K562 (cell line): ENCODE data around the gene C4orf50.
"Not testable (repeated sequence)": the region's sequence is repeated elsewhere in the genome, so short reads cannot be mapped to it uniquely, and the experiment has no call there.

ENCODE experiments used
- CEBPB ChIP-seq: fragments of 450-650 bp; IDR thresholded peaks from 2 replicates; pipeline ENCODE4 v1.6.1; 2016; ENCODE audit warnings: missing genetic modification characterization, missing compliant biosample characterization
- KLF1 ChIP-seq: fragments of 450-650 bp; IDR thresholded peaks from 2 replicates; pipeline ENCODE4 v1.6.1; 2016; ENCODE audit warnings: missing genetic modification characterization, missing compliant biosample characterization
- LCOR ChIP-seq: sonication (generic); formaldehyde crosslinking; IDR thresholded peaks from 2 replicates; pipeline ENCODE4 v1.8.0; 2022; ENCODE audit warnings: mild to moderate bottlenecking, missing genetic modification reagents
- MAZ ChIP-seq, 2 experiments: fragments of 450-650 bp in 1 of 2; sonication (generic) in 1 of 2; formaldehyde crosslinking; IDR thresholded peaks in 1 of 2; conservative IDR thresholded peaks in 1 of 2; 2 replicates each; pipeline versions ENCODE4 v1.4.0 to v1.5.0; 2020; ENCODE audit warnings: mild to moderate bottlenecking in 1 of 2, missing genetic modification reagents in 1 of 2
- POLR2A ChIP-seq: fragments of 450-650 bp; conservative IDR thresholded peaks from 2 replicates; pipeline ENCODE4 v1.6.1; 2016
- POLR2AphosphoS5 ChIP-seq: IDR thresholded peaks from 2 replicates; pipeline ENCODE4 v1.6.1; 2011; ENCODE audit warnings: mild to moderate bottlenecking, low read depth, low read length, moderate library complexity; ENCODE audit not compliant: control insufficient read depth, insufficient read depth
- RB1 ChIP-seq: fragments of 450-650 bp; IDR thresholded peaks from 2 replicates; pipeline ENCODE4 v1.6.1; 2017; ENCODE audit warnings: low read depth, mild to moderate bottlenecking
- TBP ChIP-seq: optimal IDR thresholded peaks from 2 replicates; pipeline ENCODE3; 2011; ENCODE audit warnings: low read depth, low read length, improper control_type of control experiment
- TEAD4 ChIP-seq, 2 experiments: sonication (generic) in 1 of 2; formaldehyde crosslinking in 1 of 2; IDR thresholded peaks; 2 replicates each; pipeline versions ENCODE4 v1.6.1 to v1.8.0; 2012 to 2022; ENCODE audit warnings: borderline replicate concordance in 1 of 2, inconsistent platforms in 1 of 2, low read length in 1 of 2, mild to moderate bottlenecking in 1 of 2, missing genetic modification reagents in 1 of 2
- ZNF778 ChIP-seq: fragments of 450-650 bp; formaldehyde crosslinking; IDR thresholded peaks from 2 replicates; pipeline ENCODE4 v1.4.0; 2020; ENCODE audit warnings: mild to moderate bottlenecking, moderate library complexity
- TF ChIP-seq, protein P1 (sequence below): sonication (generic); formaldehyde crosslinking; IDR thresholded peaks from 2 replicates; pipeline ENCODE4 v1.8.0; 2023; ENCODE audit warnings: missing genetic modification reagents, mild to moderate bottlenecking, borderline replicate concordance
- TF ChIP-seq, protein P2 (sequence below): fragments of 150-350 bp; conservative IDR thresholded peaks from 2 replicates; pipeline ENCODE4 v1.6.1; 2014; ENCODE audit warnings: low read length
- TF ChIP-seq, protein P3 (sequence below): sonication (generic); formaldehyde crosslinking; IDR thresholded peaks from 2 replicates; pipeline ENCODE4 v1.5.0; 2020; ENCODE audit warnings: missing genetic modification reagents
- TF ChIP-seq, protein P4 (sequence below): sonication (generic); formaldehyde crosslinking; IDR thresholded peaks from 2 replicates; pipeline ENCODE4 v1.8.1; 2022; ENCODE audit warnings: missing genetic modification reagents

DNA sequence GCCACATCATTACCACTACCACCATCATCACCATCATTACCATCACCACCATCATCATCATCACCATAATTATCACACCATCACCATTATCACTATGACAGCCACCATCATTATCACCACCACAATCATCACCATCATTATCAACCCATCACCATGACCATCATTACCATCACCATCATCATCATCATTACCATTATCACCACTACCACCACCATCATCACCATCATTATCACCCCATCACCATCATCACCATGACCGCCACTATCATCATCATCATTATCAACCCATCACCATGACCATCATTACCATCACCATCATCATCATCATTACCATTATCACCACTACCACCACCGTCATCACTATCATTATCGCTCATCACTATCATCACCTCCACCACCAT is 161.9 kb downstream of the C4orf50 start:
- not testable (repeated sequence) for TF ChIP-seq ZNF778; RB1; TEAD4 (IDR thresholded peaks at IDR 0.05; ENCODE audit: low read length); TEAD4 (CRISPR knock-in tag; IDR thresholded peaks at IDR 0.05; ENCODE audit: borderline replicate concordance); TBP; KLF1 (tag); POLR2AphosphoS5; MAZ (CRISPR knock-in tag; conservative IDR thresholded peaks at IDR 0.05 in 1 of 2, IDR thresholded peaks at IDR 0.05 in 1 of 2); POLR2A; CEBPB (tag); LCOR (CRISPR knock-in tag)
- TF ChIP-seq, protein P1, sequence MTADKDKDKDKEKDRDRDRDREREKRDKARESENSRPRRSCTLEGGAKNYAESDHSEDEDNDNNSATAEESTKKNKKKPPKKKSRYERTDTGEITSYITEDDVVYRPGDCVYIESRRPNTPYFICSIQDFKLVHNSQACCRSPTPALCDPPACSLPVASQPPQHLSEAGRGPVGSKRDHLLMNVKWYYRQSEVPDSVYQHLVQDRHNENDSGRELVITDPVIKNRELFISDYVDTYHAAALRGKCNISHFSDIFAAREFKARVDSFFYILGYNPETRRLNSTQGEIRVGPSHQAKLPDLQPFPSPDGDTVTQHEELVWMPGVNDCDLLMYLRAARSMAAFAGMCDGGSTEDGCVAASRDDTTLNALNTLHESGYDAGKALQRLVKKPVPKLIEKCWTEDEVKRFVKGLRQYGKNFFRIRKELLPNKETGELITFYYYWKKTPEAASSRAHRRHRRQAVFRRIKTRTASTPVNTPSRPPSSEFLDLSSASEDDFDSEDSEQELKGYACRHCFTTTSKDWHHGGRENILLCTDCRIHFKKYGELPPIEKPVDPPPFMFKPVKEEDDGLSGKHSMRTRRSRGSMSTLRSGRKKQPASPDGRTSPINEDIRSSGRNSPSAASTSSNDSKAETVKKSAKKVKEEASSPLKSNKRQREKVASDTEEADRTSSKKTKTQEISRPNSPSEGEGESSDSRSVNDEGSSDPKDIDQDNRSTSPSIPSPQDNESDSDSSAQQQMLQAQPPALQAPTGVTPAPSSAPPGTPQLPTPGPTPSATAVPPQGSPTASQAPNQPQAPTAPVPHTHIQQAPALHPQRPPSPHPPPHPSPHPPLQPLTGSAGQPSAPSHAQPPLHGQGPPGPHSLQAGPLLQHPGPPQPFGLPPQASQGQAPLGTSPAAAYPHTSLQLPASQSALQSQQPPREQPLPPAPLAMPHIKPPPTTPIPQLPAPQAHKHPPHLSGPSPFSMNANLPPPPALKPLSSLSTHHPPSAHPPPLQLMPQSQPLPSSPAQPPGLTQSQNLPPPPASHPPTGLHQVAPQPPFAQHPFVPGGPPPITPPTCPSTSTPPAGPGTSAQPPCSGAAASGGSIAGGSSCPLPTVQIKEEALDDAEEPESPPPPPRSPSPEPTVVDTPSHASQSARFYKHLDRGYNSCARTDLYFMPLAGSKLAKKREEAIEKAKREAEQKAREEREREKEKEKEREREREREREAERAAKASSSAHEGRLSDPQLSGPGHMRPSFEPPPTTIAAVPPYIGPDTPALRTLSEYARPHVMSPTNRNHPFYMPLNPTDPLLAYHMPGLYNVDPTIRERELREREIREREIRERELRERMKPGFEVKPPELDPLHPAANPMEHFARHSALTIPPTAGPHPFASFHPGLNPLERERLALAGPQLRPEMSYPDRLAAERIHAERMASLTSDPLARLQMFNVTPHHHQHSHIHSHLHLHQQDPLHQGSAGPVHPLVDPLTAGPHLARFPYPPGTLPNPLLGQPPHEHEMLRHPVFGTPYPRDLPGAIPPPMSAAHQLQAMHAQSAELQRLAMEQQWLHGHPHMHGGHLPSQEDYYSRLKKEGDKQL (CRISPR knock-in tag), result not testable (repeated sequence)
- TF ChIP-seq, protein P2, sequence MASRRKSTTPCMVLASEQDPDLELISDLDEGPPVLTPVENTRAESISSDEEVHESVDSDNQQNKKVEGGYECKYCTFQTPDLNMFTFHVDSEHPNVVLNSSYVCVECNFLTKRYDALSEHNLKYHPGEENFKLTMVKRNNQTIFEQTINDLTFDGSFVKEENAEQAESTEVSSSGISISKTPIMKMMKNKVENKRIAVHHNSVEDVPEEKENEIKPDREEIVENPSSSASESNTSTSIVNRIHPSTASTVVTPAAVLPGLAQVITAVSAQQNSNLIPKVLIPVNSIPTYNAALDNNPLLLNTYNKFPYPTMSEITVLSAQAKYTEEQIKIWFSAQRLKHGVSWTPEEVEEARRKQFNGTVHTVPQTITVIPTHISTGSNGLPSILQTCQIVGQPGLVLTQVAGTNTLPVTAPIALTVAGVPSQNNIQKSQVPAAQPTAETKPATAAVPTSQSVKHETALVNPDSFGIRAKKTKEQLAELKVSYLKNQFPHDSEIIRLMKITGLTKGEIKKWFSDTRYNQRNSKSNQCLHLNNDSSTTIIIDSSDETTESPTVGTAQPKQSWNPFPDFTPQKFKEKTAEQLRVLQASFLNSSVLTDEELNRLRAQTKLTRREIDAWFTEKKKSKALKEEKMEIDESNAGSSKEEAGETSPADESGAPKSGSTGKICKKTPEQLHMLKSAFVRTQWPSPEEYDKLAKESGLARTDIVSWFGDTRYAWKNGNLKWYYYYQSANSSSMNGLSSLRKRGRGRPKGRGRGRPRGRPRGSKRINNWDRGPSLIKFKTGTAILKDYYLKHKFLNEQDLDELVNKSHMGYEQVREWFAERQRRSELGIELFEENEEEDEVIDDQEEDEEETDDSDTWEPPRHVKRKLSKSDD, result not testable (repeated sequence)
- TF ChIP-seq, protein P3, sequence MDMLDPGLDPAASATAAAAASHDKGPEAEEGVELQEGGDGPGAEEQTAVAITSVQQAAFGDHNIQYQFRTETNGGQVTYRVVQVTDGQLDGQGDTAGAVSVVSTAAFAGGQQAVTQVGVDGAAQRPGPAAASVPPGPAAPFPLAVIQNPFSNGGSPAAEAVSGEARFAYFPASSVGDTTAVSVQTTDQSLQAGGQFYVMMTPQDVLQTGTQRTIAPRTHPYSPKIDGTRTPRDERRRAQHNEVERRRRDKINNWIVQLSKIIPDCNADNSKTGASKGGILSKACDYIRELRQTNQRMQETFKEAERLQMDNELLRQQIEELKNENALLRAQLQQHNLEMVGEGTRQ (CRISPR knock-in tag), result not testable (repeated sequence)
- TF ChIP-seq, protein P4, sequence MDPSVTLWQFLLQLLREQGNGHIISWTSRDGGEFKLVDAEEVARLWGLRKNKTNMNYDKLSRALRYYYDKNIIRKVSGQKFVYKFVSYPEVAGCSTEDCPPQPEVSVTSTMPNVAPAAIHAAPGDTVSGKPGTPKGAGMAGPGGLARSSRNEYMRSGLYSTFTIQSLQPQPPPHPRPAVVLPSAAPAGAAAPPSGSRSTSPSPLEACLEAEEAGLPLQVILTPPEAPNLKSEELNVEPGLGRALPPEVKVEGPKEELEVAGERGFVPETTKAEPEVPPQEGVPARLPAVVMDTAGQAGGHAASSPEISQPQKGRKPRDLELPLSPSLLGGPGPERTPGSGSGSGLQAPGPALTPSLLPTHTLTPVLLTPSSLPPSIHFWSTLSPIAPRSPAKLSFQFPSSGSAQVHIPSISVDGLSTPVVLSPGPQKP (CRISPR knock-in tag), result not testable (repeated sequence)
